Spleen (tissue), 11 donors: ENCODE measurements around the gene ZNF766. TPM values are rescaled to one million over a fixed set of nuclear protein-coding genes. Genes with fewer than 3 reads are reported as not detected.

ENCODE experiments used
- DNase-seq: peaks from one replicate; pipeline ENCODE4 v3.0.0-alpha.2; 2020
- H3K27ac ChIP-seq, 8 donors: fragments of 200-600 bp; sonication (generic) in 7 of 8; 1 replicate in 4 of 8; 2 replicates in 4 of 8; pipeline versions ENCODE4 v1.5.0 to v1.8.0; 2016 to 2021; ENCODE audit warnings: inconsistent platforms in 4 of 8, mild to moderate bottlenecking in 4 of 8, moderate library complexity in 1 of 8
- H3K27me3 ChIP-seq, 7 donors: fragments of 200-600 bp; sonication (generic) in 6 of 7; replicated peaks in 1 of 7; 1 replicate in 4 of 7; 2 replicates in 3 of 7; pipeline versions ENCODE4 v1.5.0 to v1.8.0; 2016 to 2021; ENCODE audit warnings: inconsistent platforms in 3 of 7, mild to moderate bottlenecking in 1 of 7
- H3K36me3 ChIP-seq, 6 donors: fragments of 200-600 bp; sonication (generic) in 5 of 6; 1 replicate in 4 of 6; 2 replicates in 2 of 6; pipeline versions ENCODE4 v1.5.0 to v1.8.0; 2016 to 2021; ENCODE audit warnings: inconsistent platforms in 2 of 6
- H3K4me1 ChIP-seq, 6 donors: fragments of 200-600 bp; sonication (generic) in 5 of 6; 1 replicate in 3 of 6; 2 replicates in 3 of 6; pipeline versions ENCODE4 v1.5.0 to v1.8.0; 2016 to 2021; ENCODE audit warnings: inconsistent platforms in 3 of 6
- H3K4me3 ChIP-seq, 8 donors: fragments of 200-600 bp; sonication (generic) in 7 of 8; 1 replicate in 4 of 8; 2 replicates in 4 of 8; pipeline versions ENCODE4 v1.5.0 to v1.8.0; 2016 to 2021; ENCODE audit warnings: inconsistent platforms in 4 of 8, mild to moderate bottlenecking in 4 of 8, moderate library complexity in 2 of 8
- H3K9me3 ChIP-seq, 8 donors: fragments of 200-600 bp; sonication (generic) in 7 of 8; 1 replicate in 4 of 8; 2 replicates in 4 of 8; pipeline versions ENCODE4 v1.5.0 to v1.8.0; 2016 to 2021; ENCODE audit warnings: inconsistent platforms in 4 of 8
- POLR2A ChIP-seq, 3 donors: fragments of 450-650 bp; IDR thresholded peaks; one replicate each; pipeline ENCODE4 v1.5.1; 2017; ENCODE audit warnings: antibody characterized with exemption in 3 of 3, mild to moderate bottlenecking in 1 of 3
- POLR2AphosphoS5 ChIP-seq, 3 donors: sonication (generic); formaldehyde crosslinking; IDR thresholded peaks; one replicate each; pipeline ENCODE4 v1.5.1; 2017; ENCODE audit warnings: antibody characterized with exemption in 3 of 3
- WGBS, 5 donors: extraction: QIAGEN DNeasy Blood & Tissue Kit in 3 of 5; methylation state at CpG; one replicate each; pipeline versions ENCODE4 v1.1.5 to v1.1.7; 2013 to 2018; 5-methylcytosine and 5-hydroxymethylcytosine counted together
- intact Hi-C: fragments of 100-400 bp; cut with DNase I; formaldehyde crosslinking; loops from one replicate; pipeline ENCODE4 v1.15.0; 2023; ENCODE audit warnings: low total_unique reads
- polyA plus RNA-seq, 3 donors: library from polyadenylated mRNA; stranded (reverse); fragments of 200-250 nt; gene quantifications; one replicate each; pipeline ENCODE4 v1.2.1, GENCODE V29; 2013
- total RNA-seq, 7 donors: library from RNA; depleted of rRNA in 3 of 7; stranded (reverse); fragments of >200 nt in 3 of 7; fragmentation: NEBNext Ultra II Directional in 4 of 7; extraction: Animal tissue kit (Norgen Biotek cat#: 25700) in 4 of 7; gene quantifications; one replicate each; pipeline versions ENCODE4 v1.1.0 to v1.2.1, GENCODE V29; 2016 to 2021
- TF ChIP-seq, protein P1 (sequence below), 11 experiments: fragments of 200-600 bp in 7 of 11; fragments of 450-650 bp in 4 of 11; sonication (generic) in 4 of 11; IDR thresholded peaks in 8 of 11; conservative IDR thresholded peaks in 3 of 11; 1 replicate in 7 of 11; 2 replicates in 4 of 11; pipeline versions ENCODE4 v1.4.0 to v1.8.0; 2016 to 2021; ENCODE audit warnings: antibody characterized with exemption in 11 of 11, inconsistent platforms in 4 of 11, mild to moderate bottlenecking in 1 of 11
- donor health status: healthy with polysubstance abuse.
- donor health status: DM: no; HTN: no; CAD: no; lungs with moderate emphysema.
- donor health status: DM: no; HTN: no; CAD: no.
- donor health status: Bipolar disorder and iron deficiency.
- donor health status: healthy.
- donor health status: DM: no; HTN: no; CAD: no.
- donor health status: DM: yes; HTN: yes; CAD: no.

ZNF766 gene
- total and polyA plus RNA-seq, 10 donors, result 4.2 to 24.9 (median 14.4) TPM

DNA sequence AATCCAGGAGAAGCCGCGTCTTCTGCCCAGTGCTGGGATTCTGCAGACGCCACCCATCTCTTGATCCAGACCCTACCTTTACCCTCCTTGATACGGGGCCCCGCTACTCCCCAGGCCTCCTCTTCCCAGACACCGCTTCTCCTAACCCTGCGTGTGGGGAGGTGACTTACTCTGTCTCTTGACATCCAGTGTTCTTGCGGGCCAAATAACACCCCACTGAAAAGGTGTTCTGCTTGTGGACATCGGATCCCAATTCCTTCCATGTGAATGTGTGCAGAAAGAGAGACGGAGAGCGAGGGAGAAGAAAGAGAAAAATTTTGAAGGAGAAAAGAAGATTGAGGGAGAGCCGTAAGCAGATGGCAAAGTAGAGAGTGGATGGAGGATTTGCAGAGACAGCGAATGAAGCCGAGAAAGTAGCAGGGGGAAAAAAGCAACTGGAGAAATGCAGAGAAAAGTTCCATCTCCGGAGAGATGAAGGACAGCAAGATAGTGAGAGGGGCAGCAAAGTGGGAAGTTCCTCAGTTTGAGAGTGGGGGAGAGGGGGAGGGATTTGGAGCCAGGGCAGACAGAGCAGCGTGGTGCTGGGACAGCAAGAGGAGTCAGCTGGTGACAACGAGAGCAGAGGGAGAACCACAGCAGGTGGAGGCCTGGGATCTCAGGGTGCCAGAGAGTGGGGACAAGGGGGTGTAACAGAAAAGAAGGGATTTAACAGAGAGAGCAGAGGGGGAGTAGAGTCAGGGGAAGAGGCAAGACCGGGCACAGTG, 28.4 kb downstream of the ZNF766 start:
- Histone ChIP-seq H3K27me3 (no peaks in the 10 kb centered on the region), H3K27ac (peak overlapping the region; percentile 89 to 98 (median 94)), H3K36me3 (peaks cover 5 to 42% (median 35%) of the 10 kb centered on the region in 6 donors), H3K9me3 (peaks cover 0 to 71% (median 52%) of the 10 kb centered on the region in 8 donors), H3K4me1 (peaks cover 10 to 30% (median 16%) of the 10 kb centered on the region in 6 donors), H3K4me3 (peak overlapping the region; percentile 53 to 91 (median 69))
- WGBS, 5 donors, result 17 to 21% (median 19%) methylated on average over 17 to 18 of the region's 18 CpGs
- TF ChIP-seq POLR2A (IDR thresholded peaks at IDR 0.05) (no peak), POLR2AphosphoS5 (IDR thresholded peaks at IDR 0.05) (no peak)
- TF ChIP-seq, protein P1, sequence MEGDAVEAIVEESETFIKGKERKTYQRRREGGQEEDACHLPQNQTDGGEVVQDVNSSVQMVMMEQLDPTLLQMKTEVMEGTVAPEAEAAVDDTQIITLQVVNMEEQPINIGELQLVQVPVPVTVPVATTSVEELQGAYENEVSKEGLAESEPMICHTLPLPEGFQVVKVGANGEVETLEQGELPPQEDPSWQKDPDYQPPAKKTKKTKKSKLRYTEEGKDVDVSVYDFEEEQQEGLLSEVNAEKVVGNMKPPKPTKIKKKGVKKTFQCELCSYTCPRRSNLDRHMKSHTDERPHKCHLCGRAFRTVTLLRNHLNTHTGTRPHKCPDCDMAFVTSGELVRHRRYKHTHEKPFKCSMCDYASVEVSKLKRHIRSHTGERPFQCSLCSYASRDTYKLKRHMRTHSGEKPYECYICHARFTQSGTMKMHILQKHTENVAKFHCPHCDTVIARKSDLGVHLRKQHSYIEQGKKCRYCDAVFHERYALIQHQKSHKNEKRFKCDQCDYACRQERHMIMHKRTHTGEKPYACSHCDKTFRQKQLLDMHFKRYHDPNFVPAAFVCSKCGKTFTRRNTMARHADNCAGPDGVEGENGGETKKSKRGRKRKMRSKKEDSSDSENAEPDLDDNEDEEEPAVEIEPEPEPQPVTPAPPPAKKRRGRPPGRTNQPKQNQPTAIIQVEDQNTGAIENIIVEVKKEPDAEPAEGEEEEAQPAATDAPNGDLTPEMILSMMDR (IDR thresholded peaks at IDR 0.05 in 8 of 11, conservative IDR thresholded peaks at IDR 0.05 in 3 of 11), result no peak
- intact Hi-C loops, result no loop called here
- DNase-seq, result no peak

GRCh38 chr19:52307275-52307674, 37.9 kb downstream of the ZNF766 start:
- TF ChIP-seq POLR2A (IDR thresholded peaks at IDR 0.05), result no peak
- no peak for TF ChIP-seq POLR2AphosphoS5 (IDR thresholded peaks at IDR 0.05)
- TF ChIP-seq, protein P1 (IDR thresholded peaks at IDR 0.05 in 8 of 11, conservative IDR thresholded peaks at IDR 0.05 in 3 of 11), result no peak
- intact Hi-C loops, result no loop called here
- Histone ChIP-seq H3K27me3 (no peaks in the 10 kb centered on the region), H3K27ac (no peak overlapping the region), H3K4me1 (no peaks in the 10 kb centered on the region), H3K36me3 (peaks cover 4 to 100% (median 97%) of the 10 kb centered on the region in 6 donors), H3K9me3 (peaks cover 41 to 100% (median 100%) of the 10 kb centered on the region in 8 donors), H3K4me3 (no peak overlapping the region)
- 95 to 98% (median 97%) methylated on average over 10 of the region's 10 CpGs for WGBS, 5 donors
- DNase-seq, result no peak

GRCh38 chr19:52322429-52322828, 53.0 kb downstream of the ZNF766 start:
- Histone ChIP-seq H3K9me3 (peaks cover 75 to 100% (median 100%) of the 10 kb centered on the region in 8 donors), H3K4me1 (no peaks in the 10 kb centered on the region), H3K36me3 (peaks cover 49 to 67% (median 55%) of the 10 kb centered on the region in 6 donors), H3K27ac (no peak overlapping the region), H3K4me3 (peak overlapping the region in 1 of 8 donors; percentile 20), H3K27me3 (no peaks in the 10 kb centered on the region)
- DNase-seq, result no peak
- TF ChIP-seq, protein P1 (IDR thresholded peaks at IDR 0.05 in 8 of 11, conservative IDR thresholded peaks at IDR 0.05 in 3 of 11), result no peak
- no peak for TF ChIP-seq POLR2AphosphoS5 (IDR thresholded peaks at IDR 0.05)
- TF ChIP-seq POLR2A (IDR thresholded peaks at IDR 0.05), result no peak
- intact Hi-C loops, result no loop called here
- 91 to 99% (median 97%) methylated on average over 6 of the region's 6 CpGs for WGBS, 5 donors

GRCh38 chr19:52331757-52332156, 62.4 kb downstream of the ZNF766 start:
- peaks cover 0 to 6% (median 1%) of the 10 kb centered on the region in 6 donors for H3K4me1 ChIP-seq
- H3K36me3 ChIP-seq, result peaks cover 0 to 5% (median 0%) of the 10 kb centered on the region in 6 donors
- DNase-seq, result no peak
- no peak overlapping the region for H3K4me3 ChIP-seq
- H3K27ac ChIP-seq, result no peak overlapping the region
- H3K27me3 ChIP-seq, result no peaks in the 10 kb centered on the region
- TF ChIP-seq, protein P1 (IDR thresholded peaks at IDR 0.05 in 8 of 11, conservative IDR thresholded peaks at IDR 0.05 in 3 of 11), result no peak
- TF ChIP-seq POLR2AphosphoS5 (IDR thresholded peaks at IDR 0.05), result no peak
- TF ChIP-seq POLR2A (IDR thresholded peaks at IDR 0.05), result no peak
- intact Hi-C loops, result no loop called here
- H3K9me3 ChIP-seq, result peaks cover 34 to 94% (median 92%) of the 10 kb centered on the region in 8 donors
- WGBS, 5 donors, result 85 to 92% (median 87%) methylated on average over 10 of the region's 10 CpGs
